Stimulated activated CD8-positive, alpha-beta memory T cell treated with anti-CD3 and anti-CD28 coated beads, Interleukin-7, amount 100 ng/mL, for 4 hours (primary cell): ENCODE measurements around the gene TIFAB.

Experiments
- DNase-seq, 2 donors: peaks; one replicate each; pipeline ENCODE4 v3.0.0-alpha.2; 2020; ENCODE audit warnings: low read depth in 2 of 2

The TIFAB gene

GRCh38 chr5:135425641-135426040 is 26.5 kb downstream of the TIFAB start:
- no peak for DNase-seq

- DNase-seq: no peak
These were observed 28.3 kb downstream of the TIFAB start for GRCh38 chr5:135423846-135424168.

- no peak for DNase-seq
These were observed 28.9 kb downstream of the TIFAB start for GRCh38 chr5:135423146-135423845.

- DNase-seq: no peak
These were observed 29.7 kb downstream of the TIFAB start for GRCh38 chr5:135422419-135422818.

- DNase-seq: no peak
These were observed 35.1 kb downstream of the TIFAB start for GRCh38 chr5:135417083-135417482.

- no peak for DNase-seq
These were observed 47.1 kb downstream of the TIFAB start for GRCh38 chr5:135405082-135405481.

- DNase-seq: no peak
These were observed 50.1 kb downstream of the TIFAB start for GRCh38 chr5:135402031-135402430.

- DNase-seq: no peak
These were observed 51.3 kb downstream of the TIFAB start for GRCh38 chr5:135400866-135401265.

- DNase-seq: no peak
These were observed 52.2 kb downstream of the TIFAB start for GRCh38 chr5:135399794-135400542.

- peak; percentile 43 to 81 for DNase-seq
These were observed 53.0 kb downstream of the TIFAB start, which contains the start of gene MACROH2A1 for GRCh38 chr5:135398855-135399793. TSS of gene MACROH2A1 (minus strand) at chr5:135399231. CDS start at chr5:135389093, 10,138 bp downstream.

- DNase-seq: peak in 1 of 2 donors; percentile 22
These were observed 53.8 kb downstream of the TIFAB start for GRCh38 chr5:135398160-135398854.
